ENCODE results near the gene DDX5.

DNA sequence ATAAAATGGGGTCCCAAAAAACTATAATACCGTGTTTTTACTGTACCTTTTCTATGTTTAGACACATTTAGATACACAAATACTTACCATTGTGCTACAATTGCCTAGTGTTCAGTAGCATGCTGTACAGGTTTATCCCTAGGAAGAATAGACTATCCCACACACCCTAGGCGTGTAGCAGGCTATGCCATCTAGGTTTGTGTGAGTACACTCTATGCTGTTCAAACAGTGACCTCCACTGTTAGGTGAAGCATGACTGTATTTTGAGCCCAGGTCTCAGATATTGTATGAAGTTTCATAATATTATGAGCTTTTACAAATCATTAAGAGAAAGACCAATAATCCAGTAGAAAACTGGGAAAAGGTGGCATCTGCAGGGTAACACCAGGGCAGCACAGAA lies 33.5 kb downstream of the DDX5 start:
- TF ChIP-seq EZH2phosphoT487 (IDR thresholded peaks at IDR 0.05; ENCODE audit: borderline replicate concordance), result no peak
- TF ChIP-seq, protein P1, sequence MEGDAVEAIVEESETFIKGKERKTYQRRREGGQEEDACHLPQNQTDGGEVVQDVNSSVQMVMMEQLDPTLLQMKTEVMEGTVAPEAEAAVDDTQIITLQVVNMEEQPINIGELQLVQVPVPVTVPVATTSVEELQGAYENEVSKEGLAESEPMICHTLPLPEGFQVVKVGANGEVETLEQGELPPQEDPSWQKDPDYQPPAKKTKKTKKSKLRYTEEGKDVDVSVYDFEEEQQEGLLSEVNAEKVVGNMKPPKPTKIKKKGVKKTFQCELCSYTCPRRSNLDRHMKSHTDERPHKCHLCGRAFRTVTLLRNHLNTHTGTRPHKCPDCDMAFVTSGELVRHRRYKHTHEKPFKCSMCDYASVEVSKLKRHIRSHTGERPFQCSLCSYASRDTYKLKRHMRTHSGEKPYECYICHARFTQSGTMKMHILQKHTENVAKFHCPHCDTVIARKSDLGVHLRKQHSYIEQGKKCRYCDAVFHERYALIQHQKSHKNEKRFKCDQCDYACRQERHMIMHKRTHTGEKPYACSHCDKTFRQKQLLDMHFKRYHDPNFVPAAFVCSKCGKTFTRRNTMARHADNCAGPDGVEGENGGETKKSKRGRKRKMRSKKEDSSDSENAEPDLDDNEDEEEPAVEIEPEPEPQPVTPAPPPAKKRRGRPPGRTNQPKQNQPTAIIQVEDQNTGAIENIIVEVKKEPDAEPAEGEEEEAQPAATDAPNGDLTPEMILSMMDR (conservative IDR thresholded peaks at IDR 0.05; ENCODE audit: low read length), result no peak
